HG03521 (cell line): ENCODE data around the gene WNT2.

Experiments used
- ATAC-seq: cut with Tn5 transposase; IDR thresholded peaks from one replicate; pipeline ENCODE4 v1.9.1; 2021; ENCODE audit warnings: mild to moderate bottlenecking, moderate library complexity; ENCODE audit not compliant: unreplicated experiment

Gene WNT2

GRCh38 chr7:117322741-117323304 is at the start of gene WNT2:
WNT2 (minus strand) TSS chr7:117323058; CDS start chr7:117322989, 69 bp downstream.
- ATAC-seq, result no peak

GRCh38 chr7:117372073-117372472 is 49.2 kb upstream of the WNT2 start:
- no peak for ATAC-seq

GRCh38 chr7:117364339-117365080 is 41.7 kb upstream of the WNT2 start:
- no peak for ATAC-seq

GRCh38 chr7:117362294-117362888 is 39.5 kb upstream of the WNT2 start:
- no peak for ATAC-seq

GRCh38 chr7:117350027-117350426 is 27.2 kb upstream of the WNT2 start:
- ATAC-seq, result no peak

GRCh38 chr7:117349570-117349969 is 26.7 kb upstream of the WNT2 start:
- no peak for ATAC-seq

- peak; percentile 91 for ATAC-seq
Measured at GRCh38 chr7:117347962-117348672, 25.3 kb upstream of the WNT2 start.

- ATAC-seq, result peak; percentile 11
Measured at GRCh38 chr7:117347480-117347879, 24.6 kb upstream of the WNT2 start.

GRCh38 chr7:117346161-117346560 is 23.3 kb upstream of the WNT2 start:
- ATAC-seq, result no peak

- no peak for ATAC-seq
Measured at GRCh38 chr7:117338020-117338419, 15.2 kb upstream of the WNT2 start.

- no peak for ATAC-seq
Measured at GRCh38 chr7:117333168-117333567, 10.3 kb upstream of the WNT2 start.

GRCh38 chr7:117332031-117332430 is 9.2 kb upstream of the WNT2 start:
- ATAC-seq, result no peak

- no peak for ATAC-seq
Measured at GRCh38 chr7:117325836-117326235, 3.0 kb upstream of the WNT2 start.

- ATAC-seq, result no peak
Measured at GRCh38 chr7:117324960-117325359, 2.1 kb upstream of the WNT2 start.

GRCh38 chr7:117323851-117324711 is 1.2 kb upstream of the WNT2 start:
- ATAC-seq, result no peak

- ATAC-seq, result no peak
Measured at GRCh38 chr7:117323305-117323850, 520 bp upstream of the WNT2 start.

GRCh38 chr7:117320523-117320922 is 2.3 kb downstream of the WNT2 start:
- no peak for ATAC-seq

GRCh38 chr7:117319181-117319580 is 3.7 kb downstream of the WNT2 start:
- no peak for ATAC-seq

GRCh38 chr7:117313582-117313981 is 9.3 kb downstream of the WNT2 start:
- no peak for ATAC-seq
